Tibial artery (tissue), 4 donors: ENCODE measurements around the gene KRTAP20-3.

Experiments used
- DNase-seq, 2 donors: peaks; one replicate each; pipeline ENCODE4 v3.0.0-alpha.2; 2019
- H3K27ac ChIP-seq, 2 donors: fragments of 200-600 bp; sonication (generic) in 1 of 2; 1 replicate in 1 of 2; 2 replicates in 1 of 2; pipeline ENCODE4 v1.5.1; 2018 to 2019; ENCODE audit warnings: mild to moderate bottlenecking in 1 of 2
- H3K27me3 ChIP-seq, 2 donors: fragments of 200-600 bp; sonication (generic) in 1 of 2; one replicate each; pipeline versions ENCODE4 v1.5.1 to v1.6.0; 2016 to 2019
- H3K36me3 ChIP-seq, 3 donors: fragments of 200-600 bp; sonication (generic) in 2 of 3; one replicate each; pipeline ENCODE4 v1.5.1; 2016 to 2019; ENCODE audit warnings: mild to moderate bottlenecking in 2 of 3
- H3K4me1 ChIP-seq, 4 donors: fragments of 200-600 bp; sonication (generic) in 2 of 4; 1 replicate in 3 of 4; 2 replicates in 1 of 4; pipeline ENCODE4 v1.5.1; 2016 to 2019
- H3K4me3 ChIP-seq, 2 donors: fragments of 200-600 bp; sonication (generic) in 1 of 2; 1 replicate in 1 of 2; 2 replicates in 1 of 2; pipeline ENCODE4 v1.5.1; 2018 to 2019; ENCODE audit warnings: mild to moderate bottlenecking in 2 of 2
- H3K9me3 ChIP-seq, 3 donors: fragments of 200-600 bp; sonication (generic) in 1 of 3; one replicate each; pipeline ENCODE4 v1.5.1; 2016 to 2019
- intact Hi-C: fragments of 100-400 bp; cut with DNase I; formaldehyde crosslinking; loops from one replicate; pipeline ENCODE4 v1.15.0; 2023; ENCODE audit warnings: low total_unique reads
- TF ChIP-seq, protein P1 (sequence below), 2 experiments: fragments of 200-600 bp in 1 of 2; fragments of 450-650 bp in 1 of 2; IDR thresholded peaks; one replicate each; pipeline ENCODE4 v1.5.1; 2017 to 2019; ENCODE audit warnings: antibody characterized with exemption in 2 of 2, mild to moderate bottlenecking in 1 of 2, moderate library complexity in 1 of 2

The KRTAP20-3 gene

GRCh38 chr21:30676737-30677136 is 34.1 kb downstream of the KRTAP20-3 start:
- intact Hi-C loops = no loop called here
- no peaks in the 10 kb centered on the region for H3K9me3 ChIP-seq
- TF ChIP-seq, protein P1, sequence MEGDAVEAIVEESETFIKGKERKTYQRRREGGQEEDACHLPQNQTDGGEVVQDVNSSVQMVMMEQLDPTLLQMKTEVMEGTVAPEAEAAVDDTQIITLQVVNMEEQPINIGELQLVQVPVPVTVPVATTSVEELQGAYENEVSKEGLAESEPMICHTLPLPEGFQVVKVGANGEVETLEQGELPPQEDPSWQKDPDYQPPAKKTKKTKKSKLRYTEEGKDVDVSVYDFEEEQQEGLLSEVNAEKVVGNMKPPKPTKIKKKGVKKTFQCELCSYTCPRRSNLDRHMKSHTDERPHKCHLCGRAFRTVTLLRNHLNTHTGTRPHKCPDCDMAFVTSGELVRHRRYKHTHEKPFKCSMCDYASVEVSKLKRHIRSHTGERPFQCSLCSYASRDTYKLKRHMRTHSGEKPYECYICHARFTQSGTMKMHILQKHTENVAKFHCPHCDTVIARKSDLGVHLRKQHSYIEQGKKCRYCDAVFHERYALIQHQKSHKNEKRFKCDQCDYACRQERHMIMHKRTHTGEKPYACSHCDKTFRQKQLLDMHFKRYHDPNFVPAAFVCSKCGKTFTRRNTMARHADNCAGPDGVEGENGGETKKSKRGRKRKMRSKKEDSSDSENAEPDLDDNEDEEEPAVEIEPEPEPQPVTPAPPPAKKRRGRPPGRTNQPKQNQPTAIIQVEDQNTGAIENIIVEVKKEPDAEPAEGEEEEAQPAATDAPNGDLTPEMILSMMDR (IDR thresholded peaks at IDR 0.05) = no peak
- H3K4me1 ChIP-seq = no peaks in the 10 kb centered on the region
- no peak for DNase-seq
- H3K27me3 ChIP-seq = no peaks in the 10 kb centered on the region
- H3K36me3 ChIP-seq = no peaks in the 10 kb centered on the region
- no peak overlapping the region for H3K27ac ChIP-seq
- no peak overlapping the region for H3K4me3 ChIP-seq

GRCh38 chr21:30680586-30680985 is 37.9 kb downstream of the KRTAP20-3 start:
- Histone ChIP-seq H3K36me3 (no peaks in the 10 kb centered on the region), H3K27ac (no peak overlapping the region), H3K9me3 (no peaks in the 10 kb centered on the region), H3K4me1 (no peaks in the 10 kb centered on the region), H3K4me3 (no peak overlapping the region), H3K27me3 (no peaks in the 10 kb centered on the region)
- TF ChIP-seq, protein P1 (IDR thresholded peaks at IDR 0.05) = no peak
- DNase-seq = no peak
- intact Hi-C loops = no loop called here

DNA sequence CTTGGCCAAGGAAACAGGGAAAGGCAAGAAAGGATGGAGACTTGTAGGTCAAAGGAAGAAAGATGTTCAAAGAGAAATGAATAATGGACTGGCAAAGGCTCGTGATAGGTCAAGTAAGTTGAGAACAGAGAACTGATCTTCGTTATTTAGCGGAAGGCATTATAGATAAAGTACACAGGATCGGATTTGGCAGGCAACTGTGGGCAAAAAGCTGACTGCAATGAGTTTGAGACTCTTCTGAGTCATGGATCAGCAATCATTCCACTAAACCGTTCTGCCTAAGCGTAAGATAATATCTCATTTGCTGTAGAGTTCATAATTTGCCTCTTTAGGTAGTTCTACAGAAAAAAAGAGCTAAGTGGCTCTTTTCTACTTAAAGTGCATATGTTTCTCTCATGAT is 41.8 kb downstream of the KRTAP20-3 start:
- Histone ChIP-seq H3K4me3 (no peak overlapping the region), H3K36me3 (no peaks in the 10 kb centered on the region), H3K4me1 (no peaks in the 10 kb centered on the region), H3K27ac (no peak overlapping the region), H3K27me3 (no peaks in the 10 kb centered on the region), H3K9me3 (no peaks in the 10 kb centered on the region)
- TF ChIP-seq, protein P1 (IDR thresholded peaks at IDR 0.05) = no peak
- no peak for DNase-seq
- intact Hi-C loops = no loop called here

DNA sequence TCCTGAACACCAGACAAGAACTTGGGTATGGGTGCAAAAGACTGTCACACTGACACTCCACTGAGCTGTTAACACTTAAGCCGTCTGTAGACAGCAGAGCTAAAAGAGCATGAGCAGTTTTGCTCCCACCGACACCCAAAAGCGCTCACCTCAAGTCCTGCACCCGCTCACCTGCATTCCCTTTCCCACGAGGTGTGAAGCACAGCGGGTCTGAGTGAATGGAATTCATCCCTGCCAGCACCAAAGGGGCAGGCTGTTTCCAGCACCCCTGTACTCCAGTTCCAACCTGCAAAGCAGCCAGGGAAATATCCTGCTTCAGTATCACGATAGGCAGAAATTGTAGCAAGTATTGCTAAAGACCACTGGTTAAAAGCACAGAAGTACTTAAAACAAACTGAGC is 47.2 kb downstream of the KRTAP20-3 start:
- TF ChIP-seq, protein P1 (IDR thresholded peaks at IDR 0.05) = no peak
- intact Hi-C loops = loop anchor here (5.0 kb wide), 1 partner anchor 1168 kb away; no protein-coding TSS in a partner anchor

More for the DNA sequence above, 47.2 kb downstream of the KRTAP20-3 start:
- no peaks in the 10 kb centered on the region for H3K4me1 ChIP-seq
- no peaks in the 10 kb centered on the region for H3K9me3 ChIP-seq
- H3K27ac ChIP-seq = no peak overlapping the region
- no peak for DNase-seq
- H3K27me3 ChIP-seq = no peaks in the 10 kb centered on the region
- no peak overlapping the region for H3K4me3 ChIP-seq
- H3K36me3 ChIP-seq = no peaks in the 10 kb centered on the region
